Mesenchymal stem cell (in vitro differentiated cells and primary cell): Measurements from ENCODE around the gene TIGD2.

Experiments
- DNase-seq: peaks from one replicate; pipeline ENCODE4 v3.0.0-alpha.2; 2013
- H2AFZ ChIP-seq: one replicate; pipeline ENCODE4 v1.6.1; 2013; ENCODE audit warnings: low read depth, mild to moderate bottlenecking, control low read depth, inconsistent platforms, low read length, moderate library complexity
- H2AK5ac ChIP-seq: 2 replicates; pipeline ENCODE4 v1.6.1; 2013; ENCODE audit warnings: low read length, moderate library complexity, mild to moderate bottlenecking, inconsistent platforms; ENCODE audit not compliant: severe bottlenecking
- H2BK120ac ChIP-seq: one replicate; pipeline ENCODE4 v1.6.1; 2013; ENCODE audit warnings: low read depth, mild to moderate bottlenecking, inconsistent platforms, low read length, moderate library complexity
- H2BK12ac ChIP-seq, 2 experiments: one replicate each; pipeline ENCODE4 v1.6.1; 2013; ENCODE audit warnings: inconsistent platforms in 2 of 2, low read length in 2 of 2, mild to moderate bottlenecking in 2 of 2, moderate library complexity in 2 of 2, control low read depth in 1 of 2
- H2BK15ac ChIP-seq: one replicate; pipeline ENCODE4 v1.6.1; 2013; ENCODE audit warnings: mild to moderate bottlenecking, low read depth, inconsistent platforms; ENCODE audit not compliant: poor library complexity, severe bottlenecking
- H2BK5ac ChIP-seq: 2 replicates; pipeline ENCODE4 v1.6.1; 2013; ENCODE audit warnings: low read depth, mild to moderate bottlenecking, low read length, control low read depth, inconsistent platforms; ENCODE audit not compliant: poor library complexity, severe bottlenecking
- H3K14ac ChIP-seq, 2 experiments: one replicate each; pipeline ENCODE4 v1.6.1; 2013; ENCODE audit warnings: inconsistent platforms in 2 of 2, low read length in 2 of 2, control low read depth in 1 of 2, mild to moderate bottlenecking in 1 of 2, moderate library complexity in 1 of 2
- H3K18ac ChIP-seq, 2 experiments: one replicate each; pipeline ENCODE4 v1.6.1; 2013; ENCODE audit warnings: inconsistent platforms in 2 of 2, low read length in 2 of 2, control low read depth in 1 of 2, low read depth in 1 of 2, mild to moderate bottlenecking in 1 of 2
- H3K23ac ChIP-seq, 2 experiments: one replicate each; pipeline ENCODE4 v1.6.1; 2013; ENCODE audit warnings: inconsistent platforms in 2 of 2, low read length in 2 of 2, mild to moderate bottlenecking in 2 of 2, moderate library complexity in 2 of 2, control low read depth in 1 of 2
- H3K27ac ChIP-seq: 2 replicates; pipeline ENCODE4 v1.5.1; 2013; ENCODE audit warnings: mild to moderate bottlenecking, moderate library complexity, low read length, control low read depth, inconsistent platforms; ENCODE audit not compliant: poor library complexity, severe bottlenecking
- H3K27me3 ChIP-seq, 2 experiments: 2 replicates each; pipeline versions ENCODE4 v1.6.1 to v1.7.0; 2013; ENCODE audit warnings: low read length in 2 of 2, mild to moderate bottlenecking in 2 of 2, moderate library complexity in 2 of 2, control low read depth in 1 of 2, inconsistent platforms in 1 of 2; ENCODE audit not compliant: control insufficient read depth in 1 of 2, insufficient read depth in 1 of 2
- H3K36me3 ChIP-seq, 2 experiments: 2 replicates each; pipeline versions ENCODE4 v1.6.1 to v1.7.0; 2013; ENCODE audit warnings: low read length in 2 of 2, control low read depth in 1 of 2, inconsistent platforms in 1 of 2, low read depth in 1 of 2, mild to moderate bottlenecking in 1 of 2; ENCODE audit not compliant: insufficient read depth in 2 of 2, control insufficient read depth in 1 of 2
- H3K4ac ChIP-seq, 2 experiments: one replicate each; pipeline ENCODE4 v1.6.1; 2013; ENCODE audit warnings: inconsistent platforms in 2 of 2, low read length in 2 of 2, mild to moderate bottlenecking in 2 of 2, moderate library complexity in 2 of 2, control low read depth in 1 of 2, low read depth in 1 of 2
- H3K4me1 ChIP-seq: 2 replicates; pipeline ENCODE4 v1.6.1; 2013; ENCODE audit warnings: low read depth, low read length, control low read depth; ENCODE audit not compliant: control insufficient read depth, insufficient read depth
- H3K4me2 ChIP-seq: 2 replicates; pipeline ENCODE4 v1.6.1; 2013; ENCODE audit warnings: low read length, mild to moderate bottlenecking, inconsistent platforms; ENCODE audit not compliant: poor library complexity, severe bottlenecking
- H3K4me3 ChIP-seq, 2 experiments: 2 replicates each; pipeline versions ENCODE4 v1.5.1 to v1.7.0; 2013; ENCODE audit warnings: low read length in 2 of 2, mild to moderate bottlenecking in 2 of 2, control low read depth in 1 of 2, low read depth in 1 of 2; ENCODE audit not compliant: insufficient read depth in 1 of 2
- H3K79me1 ChIP-seq: replicated peaks from 2 replicates; pipeline ENCODE4 v1.6.1; 2013; ENCODE audit warnings: mild to moderate bottlenecking, control low read depth, low read length, inconsistent platforms; ENCODE audit not compliant: poor library complexity, severe bottlenecking
- H3K9ac ChIP-seq: 2 replicates; pipeline ENCODE4 v1.7.0; 2013; ENCODE audit warnings: mild to moderate bottlenecking, low read length, moderate library complexity
- H3K9me3 ChIP-seq: 2 replicates; pipeline ENCODE4 v1.7.0; 2013; ENCODE audit warnings: mild to moderate bottlenecking, low read length; ENCODE audit not compliant: control insufficient read depth
- H4K8ac ChIP-seq: one replicate; pipeline ENCODE4 v1.6.1; 2013; ENCODE audit warnings: inconsistent platforms, mild to moderate bottlenecking, low read length, moderate library complexity
- H4K91ac ChIP-seq: one replicate; pipeline ENCODE4 v1.6.1; 2013; ENCODE audit warnings: mild to moderate bottlenecking, low read length, inconsistent platforms
- WGBS: methylation state at CpG from one replicate; pipeline ENCODE4 v1.1.7; 2013; ENCODE audit warnings: mixed read lengths; 5-methylcytosine and 5-hydroxymethylcytosine counted together

TIGD2 gene

GRCh38 chr4:89070041-89070440, 41.3 kb upstream of the TIGD2 start:
- Histone ChIP-seq H3K27me3 (no peaks in the 10 kb centered on the region), H4K91ac (no peak overlapping the region), H3K9ac (no peak overlapping the region), H3K27ac (no peak overlapping the region), H3K4me1 (no peaks in the 10 kb centered on the region), H4K8ac (no peak overlapping the region), H2BK120ac (no peak overlapping the region), H3K79me1 (no peaks in the 10 kb centered on the region), H2AFZ (no peak overlapping the region), H3K9me3 (no peaks in the 10 kb centered on the region), H3K4me3 (no peak overlapping the region), H2BK5ac (no peak overlapping the region), H2BK15ac (no peak overlapping the region), H3K23ac (no peak overlapping the region), H3K4me2 (no peak overlapping the region), H3K14ac (no peak overlapping the region), H2AK5ac (no peak overlapping the region), H3K18ac (no peak overlapping the region), H3K36me3 (no peaks in the 10 kb centered on the region), H2BK12ac (no peak overlapping the region), H3K4ac (no peak overlapping the region)
- no CpG with 5 or more reads among the region's 2 CpGs for WGBS
- no peak for DNase-seq

- no peaks in the 10 kb centered on the region for H3K9me3 ChIP-seq
- no peak overlapping the region for H3K4me3 ChIP-seq
- H3K9ac ChIP-seq, result no peak overlapping the region
- H2BK5ac ChIP-seq, result no peak overlapping the region
- no peak overlapping the region for H3K14ac ChIP-seq
- H3K27me3 ChIP-seq, result no peaks in the 10 kb centered on the region
- no peak overlapping the region for H2AFZ ChIP-seq
- H2BK15ac ChIP-seq, result no peak overlapping the region
- H3K18ac ChIP-seq, result no peak overlapping the region
- H3K27ac ChIP-seq, result no peak overlapping the region
- no peak overlapping the region for H4K91ac ChIP-seq
- DNase-seq, result no peak
- H3K4me2 ChIP-seq, result no peak overlapping the region
- H2AK5ac ChIP-seq, result no peak overlapping the region
- WGBS, result 89% methylated on average over 2 of the region's 3 CpGs
- H3K4me1 ChIP-seq, result no peaks in the 10 kb centered on the region
- H3K23ac ChIP-seq, result no peak overlapping the region
- no peaks in the 10 kb centered on the region for H3K79me1 ChIP-seq
- no peaks in the 10 kb centered on the region for H3K36me3 ChIP-seq
- no peak overlapping the region for H2BK12ac ChIP-seq
- no peak overlapping the region for H4K8ac ChIP-seq
- no peak overlapping the region for H2BK120ac ChIP-seq
- H3K4ac ChIP-seq, result no peak overlapping the region
Measured at GRCh38 chr4:89071311-89071710, 40.0 kb upstream of the TIGD2 start.

- peaks cover 4% of the 10 kb centered on the region for H3K9me3 ChIP-seq
- H2AK5ac ChIP-seq, result no peak overlapping the region
- H2AFZ ChIP-seq, result no peak overlapping the region
- no peaks in the 10 kb centered on the region for H3K4me1 ChIP-seq
- no peaks in the 10 kb centered on the region for H3K27me3 ChIP-seq
- no peak overlapping the region for H3K18ac ChIP-seq
- H2BK12ac ChIP-seq, result no peak overlapping the region
- no peaks in the 10 kb centered on the region for H3K79me1 ChIP-seq
- H3K36me3 ChIP-seq, result no peaks in the 10 kb centered on the region
- H3K27ac ChIP-seq, result no peak overlapping the region
- no peak overlapping the region for H3K23ac ChIP-seq
- no peak overlapping the region for H3K4me3 ChIP-seq
- 82% methylated on average over 1 of the region's 1 CpG for WGBS
- no peak overlapping the region for H3K9ac ChIP-seq
- H3K14ac ChIP-seq, result no peak overlapping the region
- no peak overlapping the region for H2BK15ac ChIP-seq
- no peak overlapping the region for H2BK120ac ChIP-seq
- no peak overlapping the region for H4K91ac ChIP-seq
- no peak overlapping the region for H2BK5ac ChIP-seq
- no peak overlapping the region for H3K4ac ChIP-seq
- DNase-seq, result no peak
- no peak overlapping the region for H3K4me2 ChIP-seq
- H4K8ac ChIP-seq, result no peak overlapping the region
Measured at GRCh38 chr4:89072921-89073320, 38.4 kb upstream of the TIGD2 start.

DNA sequence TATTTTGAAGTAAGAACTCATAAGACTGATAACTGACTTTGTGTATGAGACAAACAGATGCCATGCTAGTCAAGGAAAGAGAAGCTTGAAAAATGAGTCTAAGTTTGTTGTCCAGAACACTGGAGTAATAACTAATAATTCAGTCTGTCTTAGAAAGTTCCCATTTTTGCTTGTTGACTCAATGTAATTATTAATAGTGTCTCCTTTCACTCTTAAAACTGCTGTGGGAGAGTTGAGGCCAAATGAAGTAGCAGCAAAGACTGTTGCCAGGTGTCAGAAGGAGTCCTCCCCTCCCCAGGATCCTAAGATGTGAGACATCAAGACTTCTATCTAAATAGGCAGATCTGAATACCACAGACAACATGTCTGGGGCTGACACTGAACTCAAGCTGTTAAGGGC, 33.6 kb upstream of the TIGD2 start:
- Histone ChIP-seq H3K4me3 (no peak overlapping the region), H3K4me1 (peaks cover 3% of the 10 kb centered on the region), H2BK15ac (no peak overlapping the region), H3K23ac (no peak overlapping the region), H2BK5ac (no peak overlapping the region), H3K27ac (no peak overlapping the region), H3K27me3 (no peaks in the 10 kb centered on the region), H4K91ac (no peak overlapping the region), H3K9ac (no peak overlapping the region), H4K8ac (no peak overlapping the region), H3K14ac (no peak overlapping the region), H2BK120ac (no peak overlapping the region), H2AK5ac (no peak overlapping the region), H3K18ac (no peak overlapping the region), H3K4me2 (no peak overlapping the region), H3K79me1 (no peaks in the 10 kb centered on the region), H2AFZ (no peak overlapping the region), H3K36me3 (no peaks in the 10 kb centered on the region), H2BK12ac (no peak overlapping the region), H3K4ac (no peak overlapping the region), H3K9me3 (peaks cover 15% of the 10 kb centered on the region)
- no peak for DNase-seq
